ENCODE data around the gene NOL6. TPM values are rescaled to one million over a fixed set of nuclear protein-coding genes. Genes with fewer than 3 reads are reported as not detected.

The NOL6 gene
- total RNA-seq, 1 donor from 2014 or later, result 11.7 TPM

DNA sequence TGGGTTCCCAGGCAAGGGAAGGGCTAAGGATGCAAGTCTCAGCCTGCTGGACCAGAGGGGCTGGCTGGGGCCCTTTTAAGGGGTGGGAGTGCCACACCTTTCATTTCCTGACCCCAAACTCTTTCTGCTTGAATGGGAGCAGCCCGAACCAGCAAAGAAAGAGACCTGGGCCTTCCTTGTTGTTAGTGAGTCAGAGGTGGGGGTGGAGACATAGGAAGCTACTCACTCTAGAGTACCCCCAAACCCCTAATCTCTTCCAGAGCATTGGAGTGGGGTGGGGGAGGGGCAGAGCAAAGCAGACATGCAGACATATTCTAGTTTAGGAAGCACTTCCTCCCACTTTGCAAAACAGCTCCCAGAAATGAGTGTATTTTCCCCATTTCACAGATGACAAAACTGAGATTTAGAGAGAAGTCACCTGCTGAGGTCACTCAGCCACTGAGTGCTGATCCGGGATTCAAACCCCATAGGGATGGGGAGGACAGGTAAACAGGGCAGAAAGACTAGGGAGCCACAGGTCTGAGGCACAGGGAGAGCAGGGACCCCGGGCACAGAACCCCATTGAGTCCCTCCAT lies 20.4 kb downstream of the NOL6 start:
- no peak for DNase-seq (ENCODE audit: low read depth in 2 of 2)

DNA sequence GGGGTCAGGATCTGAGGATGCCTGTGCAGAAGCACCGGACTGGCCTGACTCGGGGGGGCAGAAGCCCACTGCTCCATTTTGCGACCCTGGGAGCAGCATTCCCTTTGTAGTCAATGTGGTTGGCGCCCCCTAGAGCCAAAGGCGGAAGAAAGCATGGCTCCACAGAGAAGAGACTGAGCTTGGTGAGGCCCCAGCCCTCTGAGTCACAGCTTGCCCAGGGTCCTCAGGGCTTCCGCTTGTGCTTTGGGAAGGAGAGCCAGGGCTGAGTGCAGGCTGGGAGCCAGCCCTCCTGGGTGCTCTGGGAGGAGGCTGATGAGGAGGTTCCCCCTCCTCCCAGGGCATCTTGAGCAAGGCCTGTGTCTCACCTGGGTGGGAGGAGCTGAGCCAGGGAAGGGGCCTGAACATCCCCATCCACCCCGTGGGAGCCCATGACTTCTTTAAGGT lies 20.9 kb downstream of the NOL6 start:
- peak in 1 of 2 donors; percentile 82 for DNase-seq (ENCODE audit: low read depth in 2 of 2)

DNA sequence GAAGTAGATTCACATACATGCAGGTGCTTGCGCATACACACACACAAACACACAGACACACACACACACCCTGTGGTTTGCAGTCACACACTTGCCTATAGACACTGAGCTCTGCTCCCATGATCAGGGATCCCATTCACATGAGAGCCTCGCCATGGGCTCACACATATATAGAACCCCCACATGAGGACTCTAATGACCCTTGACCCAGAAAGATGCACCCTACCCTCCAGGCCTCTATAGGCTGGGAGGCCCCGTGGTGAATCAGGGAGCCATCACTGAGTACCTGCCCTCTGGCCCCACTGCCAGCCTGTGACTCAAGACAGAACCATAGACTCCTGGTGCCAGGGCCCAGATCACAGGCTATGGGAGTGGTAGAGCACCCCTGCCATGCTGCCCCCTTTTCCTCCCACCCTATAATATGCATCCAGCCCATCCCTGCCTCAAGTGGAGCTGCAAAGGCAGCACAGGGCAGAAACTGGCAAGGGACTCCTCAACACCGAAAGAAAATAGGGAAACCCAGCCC lies 23.0 kb downstream of the NOL6 start:
- DNase-seq (ENCODE audit: low read depth in 2 of 2), result no peak

DNA sequence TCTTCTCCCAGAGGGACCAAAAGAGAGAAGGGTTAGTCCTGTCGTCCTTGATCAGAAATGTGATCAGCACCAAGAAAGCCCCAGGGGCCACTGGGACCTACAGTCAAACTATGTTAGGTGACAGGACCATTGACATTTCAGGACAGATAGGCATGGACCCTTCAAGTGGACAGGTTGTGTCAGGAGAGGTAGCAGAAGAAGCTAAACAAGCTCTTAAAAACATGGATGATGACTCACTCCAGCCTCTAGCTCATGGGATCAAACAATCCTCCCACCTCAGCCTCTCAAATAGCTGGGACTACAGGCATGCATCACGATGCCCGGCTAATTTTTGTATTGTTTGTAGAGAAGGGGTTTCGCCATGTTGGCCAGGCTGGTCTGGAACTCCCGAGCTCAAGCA lies 24.0 kb downstream of the NOL6 start:
- DNase-seq (ENCODE audit: low read depth in 2 of 2), result no peak

DNA sequence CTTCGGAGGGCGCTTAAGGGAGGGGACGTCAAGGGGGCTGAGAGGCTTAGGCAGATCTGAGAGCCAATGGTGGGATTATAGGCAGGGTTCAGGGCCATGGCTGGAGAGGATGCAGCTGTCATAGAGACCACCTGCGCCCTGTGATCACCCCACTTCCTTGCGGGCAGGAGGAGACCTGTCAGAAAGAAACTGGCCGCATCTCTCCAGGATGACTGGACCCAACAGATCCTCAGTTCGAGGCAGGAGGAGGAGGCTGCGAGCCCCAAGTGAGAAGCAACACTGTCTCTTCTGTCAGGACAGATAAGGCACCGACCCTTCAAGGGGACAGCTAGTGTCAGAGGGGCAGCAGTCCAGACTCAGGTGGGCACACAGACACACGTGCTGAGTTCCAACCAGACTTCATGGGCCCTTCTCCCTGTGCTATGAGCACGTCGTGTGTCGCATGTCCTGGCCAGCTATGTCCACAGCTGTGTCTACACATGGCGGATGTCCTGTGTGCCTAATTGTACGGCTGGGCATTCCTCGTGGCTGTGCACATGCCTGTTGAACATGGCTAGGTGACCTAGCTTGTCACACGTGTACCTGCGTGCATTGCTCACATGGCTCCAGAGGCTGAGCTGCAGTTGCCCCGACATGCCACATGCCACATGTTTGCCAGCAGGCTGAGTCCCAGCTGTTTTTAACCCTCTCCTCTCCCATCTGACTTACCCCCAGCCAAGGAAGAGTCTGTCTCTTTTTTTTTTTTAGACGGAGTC lies 25.7 kb downstream of the NOL6 start:
- no peak for DNase-seq (ENCODE audit: low read depth in 2 of 2)

DNA sequence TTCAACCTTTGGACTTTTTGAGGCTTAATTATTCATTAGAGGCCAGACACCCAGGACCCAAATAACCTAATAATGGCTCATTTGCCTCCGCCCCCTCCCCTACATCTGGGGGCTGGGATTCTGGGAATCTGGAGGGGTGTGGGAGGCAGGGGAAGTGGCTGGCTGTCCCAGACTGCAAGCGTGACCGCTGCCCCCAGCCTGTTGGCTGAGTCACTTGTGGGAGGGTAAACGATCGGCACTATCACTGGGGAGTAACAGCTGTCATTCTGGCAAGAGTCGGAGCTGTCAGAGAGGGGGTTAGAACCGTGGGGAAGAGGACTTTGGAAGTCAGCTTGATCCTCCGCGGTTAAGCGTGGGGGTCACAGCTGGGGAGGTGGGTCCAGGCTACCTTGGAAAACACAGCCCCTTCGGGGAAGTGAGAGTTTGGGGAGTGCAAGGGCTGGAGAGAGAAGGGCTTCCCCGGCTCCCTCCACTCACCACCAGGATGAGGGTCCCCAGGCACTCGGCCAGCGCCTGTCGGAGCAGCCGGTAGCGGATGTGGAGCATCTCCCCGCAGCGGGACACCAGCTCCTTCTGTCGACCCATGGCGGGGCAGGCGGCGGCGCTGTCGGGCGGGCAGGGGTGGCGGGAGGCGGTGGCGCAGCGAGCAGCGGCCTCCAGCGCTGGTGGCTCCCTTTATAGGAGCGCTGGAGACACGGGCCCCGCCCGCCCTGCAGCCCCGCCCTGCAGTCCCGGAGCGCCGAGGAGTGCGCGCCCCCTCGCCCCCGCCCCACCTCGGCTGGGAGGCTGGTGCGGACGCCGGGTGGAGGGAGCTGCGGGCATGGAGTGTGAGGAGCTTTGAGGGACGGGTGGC lies 26.6 kb downstream of the NOL6 start, which contains the start of gene AQP3:
Gene AQP3 (minus strand): TSS at position 648 of the 853 bp plus-strand sequence. CDS start 63 bp downstream, at position 585.
- peak in 1 of 2 donors; percentile 69 for DNase-seq (ENCODE audit: low read depth in 2 of 2)

DNA sequence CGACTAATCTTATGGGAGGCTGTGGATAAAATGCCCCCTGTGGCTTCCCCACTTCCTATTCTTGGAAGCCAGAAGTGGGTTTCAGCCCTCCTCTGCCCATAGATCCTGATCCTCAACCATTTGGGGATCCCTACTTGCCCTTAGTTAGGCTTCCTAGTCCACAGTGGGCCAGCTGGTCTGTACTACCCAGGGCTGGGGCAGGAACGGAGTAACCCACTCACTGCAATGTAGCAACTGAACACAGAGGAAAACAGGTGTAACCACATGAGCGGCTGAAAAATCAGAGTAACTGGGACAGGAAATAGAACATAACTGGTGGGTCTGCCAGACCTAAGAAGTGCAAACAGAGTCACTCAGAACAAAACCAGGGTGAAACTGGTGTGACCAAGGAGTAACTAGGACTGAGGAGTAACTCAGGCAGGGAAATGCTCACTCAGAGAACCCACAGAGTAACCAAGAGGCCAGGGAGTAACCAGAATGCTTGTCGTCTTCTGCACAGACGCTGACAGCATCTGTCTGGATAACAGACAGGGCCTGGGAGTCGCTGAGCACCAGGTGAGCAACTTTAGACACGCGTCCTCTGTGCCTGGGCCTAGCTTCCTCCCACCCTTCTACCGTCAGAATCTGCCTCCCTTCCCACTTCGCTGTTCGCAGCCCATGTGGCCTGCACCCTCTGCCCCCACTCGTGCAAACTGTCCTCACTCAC lies 27.3 kb downstream of the NOL6 start:
- DNase-seq (ENCODE audit: low read depth in 2 of 2), result no peak

DNA sequence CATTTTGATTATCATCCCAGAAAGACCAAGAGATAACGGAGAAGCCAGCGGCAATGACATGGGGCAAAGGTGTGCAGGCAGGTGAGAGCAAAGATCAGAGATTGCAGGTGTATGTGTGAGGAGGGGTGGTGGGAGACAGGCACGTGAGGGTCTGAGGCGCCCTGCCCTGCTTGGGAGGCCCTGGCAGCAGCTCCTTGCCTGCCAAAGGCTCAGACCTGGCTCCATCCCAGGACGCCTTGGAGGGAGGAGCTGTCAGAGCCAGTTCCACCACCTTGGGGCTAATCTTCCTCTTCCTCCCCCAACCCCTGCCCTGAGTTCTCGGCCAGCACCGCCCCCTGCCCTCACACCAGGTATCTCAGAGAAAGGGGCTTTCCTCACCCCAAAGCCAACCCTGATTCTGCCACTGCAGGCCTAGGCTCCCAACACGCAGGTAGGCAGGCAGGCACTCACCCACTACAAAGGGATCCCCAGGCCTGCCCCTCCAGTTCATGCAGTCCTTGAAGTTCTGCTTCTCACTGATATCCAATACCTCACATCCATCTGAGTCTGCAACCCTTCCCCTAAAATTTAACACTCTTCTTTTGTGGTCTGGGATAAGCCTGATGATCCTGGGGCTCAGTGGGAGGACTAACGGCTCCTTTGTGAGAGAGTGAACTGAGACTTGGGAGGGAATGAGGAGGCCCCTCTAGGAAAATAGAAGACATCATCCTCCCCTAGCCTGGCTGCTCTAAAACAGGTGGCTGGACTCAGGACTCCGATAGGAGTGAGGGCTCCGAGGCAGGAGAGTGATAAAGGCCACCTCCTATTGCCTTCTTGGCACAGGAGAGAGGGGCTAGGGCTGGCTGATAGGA lies 28.1 kb downstream of the NOL6 start:
- DNase-seq (ENCODE audit: low read depth in 2 of 2), result no peak

DNA sequence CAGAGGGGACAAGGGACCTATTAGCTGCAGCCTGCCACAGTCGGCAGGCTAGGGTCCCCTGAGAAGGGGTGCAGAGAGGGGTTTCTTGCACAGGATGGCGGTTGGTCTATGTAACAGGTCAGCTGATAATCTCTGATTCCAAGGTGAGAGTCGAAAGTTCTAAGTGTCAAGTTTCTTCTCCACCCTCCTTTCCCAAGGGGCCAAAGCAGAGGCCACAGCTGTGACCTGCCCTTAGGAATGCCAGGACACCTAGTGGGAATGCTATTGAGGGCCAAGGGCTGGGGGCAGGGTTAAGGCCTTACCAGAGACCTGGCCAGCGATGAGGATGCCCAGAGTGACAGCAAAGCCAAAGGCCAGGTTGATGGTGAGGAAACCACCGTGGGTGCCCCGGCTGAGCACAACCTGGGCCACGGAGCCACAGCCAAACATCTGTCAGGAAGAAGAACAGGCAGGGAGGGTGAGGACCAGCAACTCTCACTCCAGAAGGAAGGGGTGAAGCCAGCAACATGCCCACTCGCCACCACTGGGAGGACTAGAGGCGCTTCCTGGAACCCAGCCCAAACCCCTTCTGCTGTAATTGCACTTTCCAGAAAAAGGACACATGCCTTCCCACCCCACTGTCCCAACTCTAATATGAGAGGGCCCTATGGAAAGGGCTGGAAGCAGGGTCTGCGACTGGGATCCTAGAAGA lies 30.1 kb downstream of the NOL6 start:
- no peak for DNase-seq (ENCODE audit: low read depth in 2 of 2)

DNA sequence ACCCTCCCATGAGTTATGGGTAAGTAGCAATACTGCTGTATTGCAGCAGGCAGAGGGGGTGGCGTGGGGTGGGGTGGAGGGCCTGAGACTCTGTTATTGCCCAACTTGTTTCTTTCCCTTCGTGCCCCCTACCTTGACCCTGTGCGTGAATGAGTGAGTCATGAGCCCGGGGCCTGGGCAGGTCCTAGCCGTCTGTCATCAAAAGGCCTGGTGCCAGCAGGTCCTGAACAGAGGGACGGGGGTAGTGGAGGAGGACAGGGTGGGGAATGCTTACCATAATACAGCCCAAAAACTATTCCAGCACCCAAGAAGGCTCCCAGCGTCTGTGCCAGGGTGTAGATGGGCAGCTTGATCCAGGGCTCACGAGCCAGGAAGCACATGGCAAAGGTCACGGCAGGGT lies 30.7 kb downstream of the NOL6 start:
- peak in 1 of 2 donors; percentile 57 for DNase-seq (ENCODE audit: low read depth in 2 of 2)

DNA sequence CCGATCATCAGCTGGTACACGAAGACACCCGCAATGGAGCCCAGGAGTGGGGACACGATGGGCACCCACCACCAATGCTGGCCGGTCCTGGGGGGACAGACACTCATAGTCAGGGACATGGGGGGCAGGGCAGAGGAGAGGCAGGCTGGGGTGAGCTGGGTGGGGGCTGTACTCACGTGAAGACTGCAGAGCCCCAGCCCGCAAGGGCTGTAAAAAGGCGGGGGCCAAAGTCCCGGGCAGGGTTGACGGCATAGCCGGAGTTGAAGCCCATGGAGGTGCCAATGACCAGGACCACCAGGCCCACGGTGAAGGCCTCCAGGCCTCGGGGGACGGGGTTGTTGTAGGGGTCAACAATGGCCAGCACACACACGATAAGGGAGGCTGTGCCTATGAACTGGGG lies 31.6 kb downstream of the NOL6 start:
- DNase-seq (ENCODE audit: low read depth in 2 of 2), result no peak

DNA sequence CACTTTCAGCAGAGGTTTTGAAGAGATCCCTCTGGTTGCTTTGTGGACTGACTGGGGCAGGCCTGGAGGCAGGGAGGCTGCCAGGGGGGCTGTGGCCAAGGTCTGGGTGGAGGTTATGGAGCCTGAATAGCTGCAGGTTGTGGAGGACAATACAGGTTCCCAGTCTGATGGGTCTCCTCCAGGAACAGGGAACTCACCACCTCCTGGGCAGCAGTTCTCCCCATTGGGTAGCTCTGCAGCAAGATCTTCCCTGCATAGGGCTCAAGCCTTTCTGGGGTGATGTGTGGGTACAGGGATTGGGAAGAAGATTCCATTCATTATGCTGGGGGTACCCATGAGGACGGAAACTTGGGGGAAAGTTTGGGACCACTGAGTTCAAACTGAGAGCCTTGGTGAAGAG lies 33.1 kb downstream of the NOL6 start:
- DNase-seq (ENCODE audit: low read depth in 2 of 2), result no peak

DNA sequence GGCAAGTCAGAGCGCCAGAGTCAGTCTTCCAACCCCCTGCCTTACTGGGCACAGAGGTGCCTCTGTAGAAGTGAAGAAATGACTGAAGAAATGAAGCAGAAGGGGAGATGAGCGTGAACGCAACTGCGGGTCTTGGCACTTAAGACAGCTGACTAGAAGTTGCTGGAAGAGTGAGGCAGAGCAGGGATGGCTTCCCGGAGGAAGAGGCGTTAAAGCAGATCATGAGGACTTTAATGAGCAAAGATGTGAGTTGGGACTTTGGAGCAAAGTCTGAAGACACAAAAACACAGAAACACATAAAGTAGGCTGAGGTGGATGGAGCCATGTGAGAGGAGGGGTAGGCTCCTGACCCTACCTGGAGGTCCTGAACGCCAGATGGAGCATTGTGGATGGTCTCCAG lies 33.5 kb downstream of the NOL6 start:
- no peak for DNase-seq (ENCODE audit: low read depth in 2 of 2)

DNA sequence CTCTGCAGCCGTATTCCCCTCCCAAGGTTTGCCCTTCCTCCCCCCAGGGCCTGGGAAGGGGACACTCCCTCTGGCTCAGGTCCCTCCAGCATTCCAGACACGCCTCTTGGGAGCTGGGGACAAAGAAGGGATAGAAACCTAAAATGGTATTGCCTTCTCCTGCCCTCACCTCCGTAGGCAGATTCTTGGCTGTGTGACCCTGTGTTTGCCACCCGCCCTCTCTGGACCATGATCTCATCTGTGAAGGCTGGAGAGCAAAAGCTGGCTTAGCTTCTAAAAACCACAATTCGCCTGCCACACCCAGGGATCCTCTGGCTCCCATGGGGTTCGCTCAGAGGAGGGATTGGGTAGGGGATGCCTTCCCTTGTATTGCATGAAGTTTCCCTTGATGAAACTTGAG lies 34.0 kb downstream of the NOL6 start:
- DNase-seq (ENCODE audit: low read depth in 2 of 2), result no peak

DNA sequence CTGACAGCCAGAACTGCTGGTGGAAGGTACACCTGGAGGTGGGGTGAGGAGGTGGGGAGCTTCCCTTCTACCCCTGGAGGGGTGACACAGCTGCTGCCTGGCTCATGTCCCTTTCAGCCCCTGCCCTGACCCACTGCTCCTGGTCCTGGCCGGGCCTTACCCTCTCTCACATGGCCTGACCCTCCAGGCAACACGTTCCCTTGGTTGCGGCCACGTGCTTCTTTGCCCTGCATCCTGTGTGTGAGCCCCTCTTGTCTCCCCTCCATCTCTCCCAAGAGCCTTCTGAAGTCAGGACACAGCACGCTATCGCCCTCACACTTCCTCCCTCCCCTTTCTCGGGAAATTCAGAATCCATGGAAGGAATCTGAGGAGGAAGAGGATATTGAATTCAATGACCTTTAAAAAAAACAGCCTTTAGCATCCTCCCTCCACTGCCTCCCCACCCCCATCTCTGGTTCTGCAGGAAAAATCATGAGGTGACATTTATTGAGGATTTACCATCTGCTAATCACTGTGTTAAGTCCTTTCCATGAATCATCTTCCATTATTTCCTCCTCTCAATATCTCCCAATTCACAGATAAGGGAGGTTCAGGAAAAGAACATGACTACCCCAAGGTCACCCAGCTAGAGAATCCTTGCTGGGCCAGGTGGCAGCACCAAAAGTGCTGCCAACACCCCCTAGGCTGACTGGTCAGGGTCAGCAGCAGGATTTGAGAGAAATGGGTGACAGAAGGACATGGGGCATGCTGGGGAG lies 34.6 kb downstream of the NOL6 start:
- DNase-seq (ENCODE audit: low read depth in 2 of 2), result no peak

DNA sequence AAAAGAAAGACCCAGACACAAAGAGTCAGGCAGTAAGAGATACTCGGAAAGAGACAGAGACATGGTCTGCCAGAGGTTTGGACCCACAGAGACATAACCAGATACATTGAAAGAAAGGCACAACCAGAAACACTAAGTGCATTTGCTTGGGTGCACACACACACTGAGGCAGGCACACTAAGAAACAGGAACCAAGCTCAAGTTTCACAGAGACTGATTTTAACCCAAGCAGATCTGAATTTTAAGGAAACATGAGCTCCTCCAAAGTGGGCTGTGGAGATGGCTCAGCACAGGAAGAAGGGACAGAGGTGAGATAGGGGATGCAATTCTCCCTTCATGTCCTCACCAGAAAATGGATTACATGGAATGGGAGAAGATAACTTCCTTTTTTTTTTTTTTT lies 35.8 kb downstream of the NOL6 start:
- no peak for DNase-seq (ENCODE audit: low read depth in 2 of 2)

DNA sequence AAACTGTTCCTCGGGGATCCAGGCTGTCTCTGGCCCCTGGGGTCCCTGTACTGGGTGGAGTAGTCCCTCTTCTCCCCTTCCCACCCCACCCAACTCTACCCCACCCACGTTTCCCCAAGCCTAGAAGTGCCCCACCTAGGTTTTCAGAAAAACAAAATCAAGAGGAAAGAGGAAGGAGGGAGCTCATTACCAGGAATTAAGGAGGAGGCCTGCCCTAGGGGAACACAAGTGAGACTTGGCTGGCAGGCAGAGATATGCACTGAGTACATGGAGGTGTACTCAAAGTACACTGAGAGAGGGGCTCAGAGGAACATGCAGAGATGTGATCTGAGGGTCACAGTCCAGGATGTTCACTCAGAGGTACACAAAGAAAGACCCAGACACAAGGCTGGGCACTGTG lies 36.5 kb downstream of the NOL6 start:
- no peak for DNase-seq (ENCODE audit: low read depth in 2 of 2)

DNA sequence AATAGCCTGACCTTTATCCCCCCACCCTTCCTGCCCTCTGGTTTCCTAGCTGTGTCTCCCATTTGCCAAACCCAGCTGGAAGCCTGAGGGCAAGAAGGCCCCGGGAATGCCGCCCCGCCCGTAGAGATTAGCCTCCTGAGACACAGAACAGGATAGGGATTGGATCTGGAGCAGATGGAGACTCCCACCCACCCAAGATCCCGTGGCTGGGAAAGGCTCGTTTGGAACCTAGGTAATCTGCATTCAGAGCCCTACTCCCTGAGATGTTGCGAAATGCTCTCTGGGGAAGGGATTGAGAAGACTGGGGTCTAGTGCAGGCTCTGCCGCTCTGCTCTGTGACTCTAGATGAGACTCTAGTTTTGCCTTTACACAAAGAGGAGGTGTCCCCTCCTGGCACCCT lies 37.3 kb downstream of the NOL6 start:
- DNase-seq (ENCODE audit: low read depth in 2 of 2), result no peak

DNA sequence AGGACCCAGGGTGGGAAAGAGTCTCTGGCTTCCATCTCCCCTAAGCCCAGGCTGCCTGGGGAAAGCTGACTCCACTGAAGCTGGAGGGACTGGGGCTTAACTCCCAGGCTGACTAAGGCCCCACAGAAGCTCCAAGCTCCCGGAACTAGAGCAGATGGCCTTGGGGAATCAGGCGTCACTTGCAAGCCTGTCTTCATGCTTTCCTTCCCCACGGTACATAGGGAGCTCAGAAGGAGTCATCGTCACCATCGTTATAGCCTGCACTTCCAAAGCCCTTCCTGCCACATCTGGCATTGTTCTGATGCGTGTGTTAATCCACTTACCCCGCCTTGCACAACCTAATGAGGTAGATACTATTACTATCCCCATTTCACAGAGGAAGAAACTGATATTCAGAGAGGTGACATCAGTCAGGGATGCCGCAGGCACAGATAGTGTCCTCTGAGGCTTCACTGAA lies 37.9 kb downstream of the NOL6 start:
- no peak for DNase-seq (ENCODE audit: low read depth in 2 of 2)

Measured in dermis microvascular lymphatic vessel endothelial cell (primary cell).